MG63 (cell line): Measurements from ENCODE around the gene RAD51. TPM values are rescaled to one million over a fixed set of nuclear protein-coding genes. Genes with fewer than 3 reads are reported as not detected.
A peak's percentile ranks its signal among the peaks of the same experiment; 100 is the strongest.

Experiments
- DNase-seq: peaks from one replicate; pipeline ENCODE4 v3.0.0-alpha.2; 2020
- H3K27me3 ChIP-seq: fragments of 250-450 bp; sonication (Bioruptor Pico); 2 replicates; pipeline ENCODE4 v1.5.1; 2020; ENCODE audit warnings: mild to moderate bottlenecking, moderate library complexity
- H3K36me3 ChIP-seq: fragments of 250-450 bp; sonication (Bioruptor Pico); 2 replicates; pipeline ENCODE4 v1.5.1; 2020; ENCODE audit warnings: mild to moderate bottlenecking, moderate library complexity
- H3K4me3 ChIP-seq: fragments of 250-450 bp; sonication (Bioruptor Pico); 2 replicates; pipeline ENCODE4 v1.5.1; 2020; ENCODE audit warnings: mild to moderate bottlenecking, moderate library complexity
- H3K9me3 ChIP-seq: fragments of 250-450 bp; sonication (Bioruptor Pico); 2 replicates; pipeline ENCODE4 v1.5.1; 2020; ENCODE audit warnings: mild to moderate bottlenecking, moderate library complexity
- total RNA-seq: library from RNA; depleted of rRNA; stranded (reverse); fragments of >200 nt; shearing (Covaris generic); gene quantifications from 2 replicates; pipeline ENCODE4 v1.2.3, GENCODE V29; 2014; ENCODE audit warnings: low replicate concordance

Gene RAD51
- total RNA-seq, 1 experiment from 2014 or later = 16.9 TPM

DNA sequence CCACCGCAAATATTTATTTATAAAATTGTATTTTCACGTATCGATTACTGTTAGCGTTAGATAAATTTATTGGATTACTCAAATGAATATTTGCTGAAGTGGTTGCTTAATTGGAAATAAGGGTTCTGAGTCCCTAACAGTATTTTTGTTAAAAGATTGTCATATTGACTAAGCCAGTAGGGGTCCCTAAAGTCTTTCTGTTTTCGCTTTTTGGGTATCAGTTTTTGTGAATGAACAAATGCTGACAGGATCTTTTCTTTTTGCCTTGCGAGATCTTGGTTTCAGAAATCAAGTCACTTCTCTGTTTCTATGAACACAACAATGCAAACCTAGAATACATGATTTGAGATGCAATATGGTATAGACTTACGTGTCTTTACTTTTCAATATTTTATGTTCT is 7.1 kb downstream of the RAD51 start:
- no peaks in the 10 kb centered on the region for H3K27me3 ChIP-seq
- H3K9me3 ChIP-seq = no peaks in the 10 kb centered on the region
- no peak for DNase-seq
- peaks cover 36% of the 10 kb centered on the region for H3K36me3 ChIP-seq
- no peak overlapping the region for H3K4me3 ChIP-seq

DNA sequence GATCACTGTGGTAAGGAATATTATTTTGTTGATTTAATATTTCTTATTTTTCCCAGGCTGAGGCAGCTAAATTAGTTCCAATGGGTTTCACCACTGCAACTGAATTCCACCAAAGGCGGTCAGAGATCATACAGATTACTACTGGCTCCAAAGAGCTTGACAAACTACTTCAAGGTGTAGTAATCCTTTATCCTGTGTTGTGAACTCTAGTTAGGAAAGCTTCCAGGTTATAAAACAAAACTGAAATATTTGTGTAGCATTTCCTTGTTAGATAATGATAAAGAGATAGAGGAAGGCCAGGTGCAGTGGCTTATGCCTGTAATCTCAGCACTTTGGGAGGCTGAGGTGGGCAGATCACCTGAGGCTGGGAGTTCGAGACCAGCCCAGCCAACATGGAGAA is 11.1 kb downstream of the RAD51 start:
- H3K9me3 ChIP-seq = no peaks in the 10 kb centered on the region
- DNase-seq = no peak
- no peaks in the 10 kb centered on the region for H3K27me3 ChIP-seq
- no peak overlapping the region for H3K4me3 ChIP-seq
- H3K36me3 ChIP-seq = peaks cover 42% of the 10 kb centered on the region

DNA sequence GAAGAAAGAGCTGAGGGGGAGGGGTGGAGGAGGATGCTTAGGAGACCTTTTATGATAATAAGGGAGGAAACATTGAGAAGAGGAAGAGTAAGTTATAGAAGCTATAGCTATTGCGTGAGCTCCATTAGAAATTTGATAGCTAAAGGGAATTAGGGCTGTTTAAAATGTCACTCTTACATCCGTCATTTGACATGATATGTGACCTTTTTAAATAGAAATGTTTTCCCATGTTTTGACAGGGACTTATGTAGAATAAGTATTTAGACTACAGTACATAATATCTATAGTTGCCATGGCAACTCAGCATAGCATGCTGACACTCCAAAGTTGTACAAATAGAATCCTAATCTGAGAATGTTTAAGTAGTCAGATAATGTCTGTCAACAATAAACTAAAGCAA is 19.2 kb downstream of the RAD51 start:
- no peak overlapping the region for H3K4me3 ChIP-seq
- peaks cover 23% of the 10 kb centered on the region for H3K36me3 ChIP-seq
- H3K27me3 ChIP-seq = no peaks in the 10 kb centered on the region
- no peaks in the 10 kb centered on the region for H3K9me3 ChIP-seq
- no peak for DNase-seq

DNA sequence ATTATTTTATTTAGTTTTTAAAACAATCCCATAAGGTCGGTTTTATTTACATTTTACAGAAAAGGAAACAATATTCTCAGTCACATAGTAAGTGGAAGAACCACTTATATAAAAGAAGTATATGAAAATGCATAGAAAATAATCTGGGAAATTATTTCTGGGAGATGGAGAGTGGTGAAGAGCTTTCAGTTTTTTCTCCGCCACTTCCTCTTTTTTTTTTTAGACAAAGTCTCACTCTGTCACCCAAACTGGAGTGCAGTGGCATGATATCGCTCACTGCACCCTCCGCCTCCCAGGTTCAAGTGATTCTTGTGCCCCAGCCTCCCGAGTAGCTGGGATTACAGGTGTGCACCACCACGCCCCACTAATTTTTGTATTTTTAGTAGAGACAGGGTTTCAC is 21.2 kb downstream of the RAD51 start:
- Histone ChIP-seq H3K27me3 (no peaks in the 10 kb centered on the region), H3K9me3 (no peaks in the 10 kb centered on the region), H3K36me3 (peaks cover 22% of the 10 kb centered on the region), H3K4me3 (no peak overlapping the region)
- no peak for DNase-seq

DNA sequence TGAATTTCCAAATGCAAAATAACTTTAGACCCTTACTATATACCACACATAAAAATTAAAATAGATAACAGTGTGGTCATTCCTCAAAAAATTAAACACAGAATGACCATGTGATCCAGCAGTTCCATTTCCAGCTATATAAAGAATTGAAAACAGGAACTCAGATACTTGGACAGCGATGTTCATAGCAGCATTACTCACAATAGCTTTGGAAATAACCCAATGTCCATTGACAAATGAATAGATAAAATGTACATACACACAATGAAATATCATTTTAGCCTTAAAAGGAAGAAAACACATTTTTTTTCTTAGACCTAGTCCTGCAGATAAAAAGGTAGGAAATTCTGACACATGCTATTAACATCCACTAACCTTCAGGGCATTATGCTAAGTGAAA is 26.7 kb downstream of the RAD51 start:
- no peaks in the 10 kb centered on the region for H3K9me3 ChIP-seq
- no peak overlapping the region for H3K4me3 ChIP-seq
- H3K27me3 ChIP-seq = no peaks in the 10 kb centered on the region
- DNase-seq = no peak
- H3K36me3 ChIP-seq = peaks cover 24% of the 10 kb centered on the region

DNA sequence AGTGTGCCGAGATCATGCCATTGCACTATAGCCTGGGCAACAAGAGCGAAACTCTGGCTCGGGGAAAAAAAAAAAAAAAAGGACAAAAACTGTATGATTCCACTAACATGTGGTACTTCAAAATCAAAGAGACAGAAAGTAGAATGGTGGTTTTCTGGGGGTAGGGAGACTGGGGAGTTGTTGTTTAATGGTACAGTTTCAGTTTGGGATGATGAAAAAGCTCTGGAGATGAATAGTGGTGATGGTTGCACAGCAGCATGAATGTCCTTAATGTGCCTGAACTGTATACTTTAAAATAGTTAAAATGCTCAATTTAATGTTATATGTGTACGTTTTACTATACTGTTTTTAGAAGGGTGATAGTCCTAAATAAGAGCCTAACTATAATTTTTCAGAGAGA is 27.4 kb downstream of the RAD51 start:
- Histone ChIP-seq H3K4me3 (no peak overlapping the region), H3K36me3 (peaks cover 24% of the 10 kb centered on the region), H3K9me3 (no peaks in the 10 kb centered on the region), H3K27me3 (no peaks in the 10 kb centered on the region)
- no peak for DNase-seq

DNA sequence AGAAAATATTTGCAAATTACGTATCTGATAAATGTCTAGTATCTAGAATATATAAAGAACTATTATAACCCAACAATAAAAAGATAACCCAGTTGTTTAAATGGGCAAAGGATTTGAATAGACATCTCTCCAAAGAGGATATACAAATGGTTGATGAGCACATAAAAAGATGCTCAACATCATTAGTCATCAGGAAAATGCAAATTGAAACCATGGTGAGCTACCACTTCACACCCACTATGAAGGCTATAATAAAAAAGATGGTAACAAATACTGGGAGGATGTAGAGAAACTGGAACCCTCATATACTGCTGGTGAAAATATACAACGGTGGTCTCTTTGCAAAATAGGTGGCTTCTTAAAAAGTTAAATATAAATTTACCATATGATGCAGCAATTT is 28.0 kb downstream of the RAD51 start:
- H3K27me3 ChIP-seq = no peaks in the 10 kb centered on the region
- no peak for DNase-seq
- H3K9me3 ChIP-seq = no peaks in the 10 kb centered on the region
- H3K4me3 ChIP-seq = no peak overlapping the region
- H3K36me3 ChIP-seq = peaks cover 24% of the 10 kb centered on the region

DNA sequence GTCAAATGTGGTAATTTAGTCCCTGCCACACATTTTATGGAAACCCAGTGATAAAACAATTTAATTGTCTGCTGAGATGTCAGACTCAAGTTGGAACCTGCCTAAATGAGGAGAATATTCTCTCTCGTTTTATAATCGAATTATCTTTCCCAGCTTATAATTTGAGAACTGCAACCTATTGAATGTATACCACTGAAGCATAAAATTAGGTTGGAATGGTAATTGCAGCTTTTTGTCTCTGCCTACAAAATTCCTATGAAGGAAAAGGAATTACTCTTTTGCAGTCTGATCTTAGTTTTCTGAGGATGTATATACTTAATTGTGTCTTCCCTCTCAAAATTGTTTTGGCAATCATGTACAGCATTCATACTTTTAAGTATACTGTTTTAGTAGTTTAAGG is 28.9 kb downstream of the RAD51 start:
- no peaks in the 10 kb centered on the region for H3K9me3 ChIP-seq
- no peak for DNase-seq
- no peaks in the 10 kb centered on the region for H3K27me3 ChIP-seq
- no peak overlapping the region for H3K4me3 ChIP-seq
- H3K36me3 ChIP-seq = peaks cover 26% of the 10 kb centered on the region

DNA sequence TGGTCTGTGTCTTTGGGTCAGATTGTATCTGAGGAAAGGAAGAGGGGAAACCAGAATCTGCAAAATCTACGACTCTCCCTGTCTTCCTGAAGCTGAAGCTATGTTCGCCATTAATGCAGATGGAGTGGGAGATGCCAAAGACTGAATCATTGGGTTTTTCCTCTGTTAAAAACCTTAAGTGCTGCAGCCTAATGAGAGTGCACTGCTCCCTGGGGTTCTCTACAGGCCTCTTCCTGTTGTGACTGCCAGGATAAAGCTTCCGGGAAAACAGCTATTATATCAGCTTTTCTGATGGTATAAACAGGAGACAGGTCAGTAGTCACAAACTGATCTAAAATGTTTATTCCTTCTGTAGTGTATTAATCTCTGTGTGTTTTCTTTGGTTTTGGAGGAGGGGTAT is 36.1 kb downstream of the RAD51 start:
- Histone ChIP-seq H3K9me3 (no peaks in the 10 kb centered on the region), H3K27me3 (no peaks in the 10 kb centered on the region), H3K4me3 (no peak overlapping the region), H3K36me3 (peaks cover 51% of the 10 kb centered on the region)
- peak; percentile 22 for DNase-seq

DNA sequence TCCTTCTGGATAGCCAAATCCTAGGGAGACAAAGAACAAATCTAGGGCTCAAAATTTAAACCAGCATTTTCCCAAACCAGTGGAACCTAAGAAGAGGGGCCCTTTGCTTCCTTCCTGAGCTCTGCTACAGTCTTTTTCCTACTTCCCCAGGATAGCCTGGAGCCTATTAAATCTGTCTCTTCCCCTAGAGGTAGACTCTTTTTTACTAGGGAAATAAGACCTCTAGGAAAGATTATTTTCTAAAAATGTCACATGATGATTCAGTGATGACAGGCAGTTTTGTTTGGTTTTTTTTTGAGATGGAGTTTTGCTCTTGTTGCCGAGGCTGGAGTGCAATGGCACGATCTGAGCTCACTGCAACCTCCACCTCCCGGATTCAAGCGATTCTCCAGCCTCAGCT is 41.6 kb downstream of the RAD51 start:
- no peak overlapping the region for H3K4me3 ChIP-seq
- no peaks in the 10 kb centered on the region for H3K27me3 ChIP-seq
- no peak for DNase-seq
- H3K36me3 ChIP-seq = peaks cover 55% of the 10 kb centered on the region
- H3K9me3 ChIP-seq = no peaks in the 10 kb centered on the region

DNA sequence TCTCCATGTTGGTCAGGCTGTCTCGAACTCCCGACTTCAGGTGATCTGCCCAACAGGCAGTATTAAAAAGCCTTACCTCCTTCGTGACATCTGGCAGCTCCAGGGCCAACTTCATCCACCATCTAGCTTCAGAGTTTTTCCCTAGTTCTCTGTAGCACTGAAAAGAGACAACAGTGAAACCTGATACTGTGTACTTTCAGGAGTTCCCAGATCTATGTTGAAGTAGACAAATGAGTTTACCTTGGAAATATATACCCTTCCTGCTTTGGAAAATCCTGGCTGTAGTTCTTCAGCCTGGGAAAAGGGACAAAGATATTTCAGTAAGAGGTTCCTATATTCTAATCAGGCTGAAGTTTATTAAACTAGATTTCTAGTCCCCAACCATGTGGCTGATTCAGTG is 42.1 kb downstream of the RAD51 start:
- Histone ChIP-seq H3K36me3 (peaks cover 54% of the 10 kb centered on the region), H3K27me3 (no peaks in the 10 kb centered on the region), H3K9me3 (no peaks in the 10 kb centered on the region), H3K4me3 (no peak overlapping the region)
- no peak for DNase-seq

DNA sequence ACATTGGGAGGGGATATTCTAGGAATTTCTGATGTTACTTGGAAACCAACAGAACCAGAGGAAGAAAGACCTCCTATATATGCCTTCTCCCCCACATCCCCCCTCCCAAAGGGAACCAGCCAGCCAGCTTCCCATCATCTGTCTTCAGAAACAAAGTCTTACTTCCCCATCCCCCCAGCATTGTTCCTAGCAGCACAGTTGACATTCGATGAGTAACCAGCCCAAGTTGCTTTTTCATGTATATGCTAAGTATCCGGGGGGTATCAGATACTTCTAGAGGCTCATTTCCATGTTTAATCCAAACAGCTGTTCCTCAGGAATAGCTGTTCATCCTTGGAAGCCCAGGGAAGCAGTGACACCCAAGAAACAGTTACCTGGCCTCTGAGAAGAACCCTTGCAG is 44.1 kb downstream of the RAD51 start:
- Histone ChIP-seq H3K27me3 (no peaks in the 10 kb centered on the region), H3K4me3 (no peak overlapping the region), H3K9me3 (no peaks in the 10 kb centered on the region), H3K36me3 (peaks cover 54% of the 10 kb centered on the region)
- DNase-seq = no peak

DNA sequence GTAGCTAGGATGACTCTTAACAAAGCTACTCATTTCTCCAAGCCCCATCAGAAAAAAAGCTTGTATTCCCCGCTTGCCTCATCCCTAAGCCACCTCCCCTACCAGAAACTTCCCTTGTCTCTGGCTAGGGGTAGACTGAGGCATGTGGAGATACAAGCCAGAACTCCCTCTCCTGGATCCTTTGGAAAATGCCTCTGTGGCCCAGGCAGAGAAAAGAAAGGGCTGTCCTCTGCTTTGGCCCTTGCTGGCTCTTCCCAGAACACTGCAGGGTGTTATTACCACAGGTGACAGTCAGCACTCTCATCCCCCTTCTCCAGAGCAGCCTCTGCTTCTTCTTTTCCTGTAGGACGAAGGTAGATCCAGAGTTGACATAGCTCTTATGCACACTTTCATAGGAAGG is 44.9 kb downstream of the RAD51 start:
- no peak overlapping the region for H3K4me3 ChIP-seq
- no peaks in the 10 kb centered on the region for H3K27me3 ChIP-seq
- no peak for DNase-seq
- H3K9me3 ChIP-seq = no peaks in the 10 kb centered on the region
- H3K36me3 ChIP-seq = peaks cover 55% of the 10 kb centered on the region

DNA sequence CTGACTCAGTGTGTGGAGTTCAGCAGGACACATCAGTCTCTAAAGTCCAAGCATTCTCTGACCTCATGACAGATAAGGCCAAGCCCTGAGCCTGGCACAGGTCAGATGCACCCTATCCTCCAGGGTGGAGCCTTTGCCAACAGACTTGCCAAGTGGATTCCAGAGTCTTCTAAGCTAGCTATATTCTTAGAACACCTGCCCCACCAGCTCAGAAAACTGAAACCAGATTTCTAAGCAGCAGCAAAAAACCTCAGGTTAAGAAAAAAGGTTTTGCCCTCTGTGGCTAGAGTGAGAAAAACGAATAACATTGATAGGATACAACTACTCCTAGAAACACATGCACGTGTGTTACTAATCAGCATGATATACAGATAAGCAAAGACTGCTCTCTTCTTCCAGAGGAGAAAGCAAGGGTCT is 48.5 kb downstream of the RAD51 start:
- H3K4me3 ChIP-seq = no peak overlapping the region
- H3K27me3 ChIP-seq = no peaks in the 10 kb centered on the region
- no peak for DNase-seq
- H3K9me3 ChIP-seq = no peaks in the 10 kb centered on the region
- H3K36me3 ChIP-seq = peaks cover 36% of the 10 kb centered on the region

DNA sequence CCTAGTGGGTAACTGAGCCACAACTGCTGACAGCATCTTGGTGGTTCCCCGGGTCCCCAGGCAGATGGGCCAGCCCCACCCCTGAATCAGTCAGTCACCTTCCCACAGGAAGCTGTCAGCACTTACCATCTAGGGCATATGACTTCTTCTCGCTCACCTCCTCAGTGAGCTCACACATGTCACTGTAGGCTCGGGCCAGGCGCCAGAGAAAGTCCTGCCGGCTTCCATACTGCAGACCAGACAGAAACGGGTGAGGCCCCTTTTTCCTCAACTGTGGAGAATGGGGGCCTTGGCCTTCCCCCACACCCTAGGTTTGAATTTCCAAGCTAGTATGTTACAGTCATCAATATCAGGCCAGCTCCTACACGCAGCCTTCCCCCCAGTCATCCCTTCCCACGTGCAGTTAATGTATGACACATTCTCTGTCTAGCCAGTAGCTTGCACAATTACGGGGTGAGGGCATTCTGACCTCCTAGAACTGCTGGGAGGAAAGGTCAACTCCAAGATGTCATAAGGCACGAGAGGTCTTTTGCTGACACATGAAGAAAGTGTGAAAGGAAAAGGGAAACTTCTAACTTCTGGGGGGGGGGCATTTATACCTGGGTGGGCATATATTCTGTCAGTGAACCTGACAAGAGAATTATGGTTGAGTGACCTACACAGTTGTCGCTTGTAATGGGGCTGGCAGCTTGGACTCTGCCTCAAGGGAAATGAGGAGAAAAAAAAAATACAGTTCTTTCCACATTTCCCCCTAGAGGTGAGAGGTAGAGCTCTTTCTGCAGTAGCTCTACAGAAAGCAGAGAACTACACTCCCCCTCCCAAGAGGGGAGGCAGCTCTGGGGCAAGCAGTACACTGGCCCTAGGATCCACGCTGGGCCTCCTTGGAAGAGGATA is 49.2 kb downstream of the RAD51 start:
- Histone ChIP-seq H3K36me3 (peaks cover 33% of the 10 kb centered on the region), H3K9me3 (no peaks in the 10 kb centered on the region), H3K27me3 (no peaks in the 10 kb centered on the region), H3K4me3 (no peak overlapping the region)
- DNase-seq = peak; percentile 63

DNA sequence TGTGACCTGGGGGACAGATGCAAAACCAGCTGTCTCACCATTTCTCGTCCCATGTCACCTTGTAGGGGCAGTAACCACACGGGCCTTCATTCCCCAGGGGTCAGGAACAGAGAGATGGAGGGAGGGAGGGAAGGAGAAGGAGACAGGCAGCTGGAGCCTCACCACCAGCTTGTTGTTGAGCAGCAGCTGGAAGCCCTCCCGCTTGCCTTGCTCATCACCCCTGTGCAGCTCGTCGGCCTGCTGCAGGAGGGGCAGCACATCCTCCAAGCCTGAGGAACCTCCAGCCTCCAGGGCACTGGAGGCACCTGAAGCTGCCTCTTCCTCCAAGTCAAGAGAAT is 49.8 kb downstream of the RAD51 start:
- Histone ChIP-seq H3K36me3 (peaks cover 32% of the 10 kb centered on the region), H3K27me3 (no peaks in the 10 kb centered on the region), H3K4me3 (no peak overlapping the region), H3K9me3 (no peaks in the 10 kb centered on the region)
- no peak for DNase-seq

DNA sequence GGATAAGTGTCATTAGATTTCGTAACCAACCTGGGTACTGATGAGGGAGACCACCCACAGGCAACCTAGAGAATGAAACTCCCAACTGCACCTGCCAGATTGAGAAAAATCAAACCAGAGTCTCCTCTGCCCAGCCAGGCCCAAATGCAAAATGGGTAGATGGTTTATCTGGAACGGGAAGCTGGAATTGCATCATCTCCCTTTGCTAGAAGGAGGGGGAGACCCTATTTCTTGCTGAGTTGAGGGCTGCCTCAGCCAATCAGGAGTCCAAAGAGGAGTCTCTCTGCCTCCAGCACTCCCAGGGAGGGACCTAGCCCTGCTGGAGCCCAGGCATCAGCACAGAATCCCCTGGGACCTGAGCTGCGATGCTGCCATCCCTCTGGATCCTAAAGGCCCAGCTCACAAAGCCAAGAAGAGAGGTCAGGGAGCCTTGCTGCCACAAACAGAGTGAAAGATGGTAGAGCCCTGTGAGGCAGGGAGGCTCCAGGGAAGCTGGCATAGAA is 52.0 kb downstream of the RAD51 start:
- DNase-seq = peak; percentile 26
- peaks cover 46% of the 10 kb centered on the region for H3K36me3 ChIP-seq

More for the DNA sequence above, 52.0 kb downstream of the RAD51 start:
- Histone ChIP-seq H3K9me3 (no peaks in the 10 kb centered on the region), H3K27me3 (no peaks in the 10 kb centered on the region), H3K4me3 (no peak overlapping the region)
